Type B pancreatic cell (in vitro differentiated cells): ENCODE results near the gene UBE2E3. TPM values are rescaled to one million over a fixed set of nuclear protein-coding genes. Genes with fewer than 3 reads are reported as not detected.
"Not testable (repeated sequence)": the region's sequence is repeated elsewhere in the genome, so short reads cannot be mapped to it uniquely, and the experiment has no call there.

Experiments used
- DNase-seq: peaks from one replicate; pipeline ENCODE4 v3.0.0; 2021; ENCODE audit warnings: mixed read lengths; ENCODE audit not compliant: unreplicated experiment; ENCODE audit errors: extremely low spot score
- H3K27ac Mint-ChIP-seq: 2 replicates; pipeline ENCODE4 v1.8.0; 2021; ENCODE audit warnings: mild to moderate bottlenecking, mixed read lengths
- H3K27me3 Mint-ChIP-seq: 2 replicates; pipeline ENCODE4 v1.8.0; 2021; ENCODE audit warnings: mixed read lengths
- H3K36me3 Mint-ChIP-seq: 2 replicates; pipeline ENCODE4 v1.8.0; 2021; ENCODE audit warnings: mixed read lengths
- H3K4me1 Mint-ChIP-seq: one replicate; pipeline ENCODE4 v1.8.0; 2021; ENCODE audit warnings: mixed read lengths; ENCODE audit not compliant: unreplicated experiment
- H3K4me3 Mint-ChIP-seq: 2 replicates; pipeline ENCODE4 v1.8.0; 2021; ENCODE audit warnings: mild to moderate bottlenecking, mixed read lengths
- H3K9me3 Mint-ChIP-seq: 2 replicates; pipeline ENCODE4 v1.8.0; 2021; ENCODE audit warnings: mixed read lengths
- CTCF ChIP-seq: fragments of 200-600 bp; sonication (generic); conservative IDR thresholded peaks from 2 replicates; pipeline ENCODE4 v1.5.0; 2021; ENCODE audit warnings: antibody characterized with exemption, mild to moderate bottlenecking
- total RNA-seq: library from RNA; stranded (reverse); gene quantifications from 2 replicates; pipeline ENCODE4 v1.2.1, GENCODE V29; 2021; ENCODE audit warnings: low replicate concordance

The UBE2E3 gene
- total RNA-seq, 1 donor from 2014 or later, result 105 TPM

GRCh38 chr2:181076658-181077057 is 96.3 kb downstream of the UBE2E3 start:
- no peak for DNase-seq
- no peaks in the 10 kb centered on the region for H3K27me3 Mint-ChIP-seq
- no peak overlapping the region for H3K27ac Mint-ChIP-seq
- H3K9me3 Mint-ChIP-seq, result no peaks in the 10 kb centered on the region
- no peak overlapping the region for H3K4me3 Mint-ChIP-seq
- TF ChIP-seq CTCF, result no peak
- no peaks in the 10 kb centered on the region for H3K4me1 Mint-ChIP-seq
- H3K36me3 Mint-ChIP-seq, result no peaks in the 10 kb centered on the region

DNA sequence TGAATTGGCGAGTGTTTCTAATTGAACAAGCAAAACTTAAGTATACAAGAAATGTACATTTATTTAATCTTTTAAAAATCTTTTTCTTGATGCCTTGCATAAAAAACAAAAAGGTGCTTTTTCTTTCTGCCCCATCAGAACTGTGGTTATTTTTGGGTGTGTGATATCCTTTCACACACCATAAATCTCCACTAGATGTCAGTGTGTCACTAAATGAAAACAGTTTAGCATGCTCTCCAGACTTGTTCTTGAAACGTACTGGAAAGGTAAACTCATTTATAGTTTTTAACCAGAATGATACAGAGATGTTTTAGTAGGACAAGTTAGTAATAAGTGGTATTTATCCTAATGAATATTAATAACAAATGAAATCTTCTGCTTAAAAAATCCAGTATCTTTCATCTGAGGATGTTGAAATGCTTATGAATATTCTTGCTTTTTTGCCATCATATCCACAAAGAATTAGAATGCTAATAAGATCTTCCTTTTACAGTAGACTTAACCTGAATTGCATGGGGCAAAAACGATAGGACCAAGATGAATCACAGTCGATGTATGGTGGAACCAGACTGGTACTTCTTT is 96.8 kb downstream of the UBE2E3 start:
- Mint-ChIP-seq H3K4me3 (no peak overlapping the region), H3K36me3 (no peaks in the 10 kb centered on the region), H3K27ac (no peak overlapping the region), H3K27me3 (no peaks in the 10 kb centered on the region), H3K9me3 (no peaks in the 10 kb centered on the region), H3K4me1 (no peaks in the 10 kb centered on the region)
- no peak for DNase-seq
- peak; percentile 91 for TF ChIP-seq CTCF

DNA sequence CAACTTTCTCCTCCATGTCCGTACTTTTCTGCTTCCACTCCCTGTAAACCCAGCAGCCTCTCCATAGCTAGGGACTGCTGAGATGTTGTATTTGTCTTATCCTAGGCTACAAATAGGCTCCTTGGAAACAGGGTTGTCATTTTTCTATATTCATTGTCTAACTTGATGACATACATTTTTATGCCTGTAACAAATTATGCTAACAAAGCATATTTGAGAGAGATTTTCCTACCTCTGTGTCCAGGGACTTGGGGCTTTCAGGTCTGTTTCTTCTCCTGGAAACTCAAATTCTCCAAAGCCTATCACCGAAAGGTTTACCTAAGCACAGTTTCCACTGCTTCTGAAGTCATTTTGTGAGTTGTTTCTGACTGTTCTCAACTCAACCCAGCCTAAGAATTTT is 102.7 kb downstream of the UBE2E3 start:
- Mint-ChIP-seq H3K9me3 (no peaks in the 10 kb centered on the region), H3K27ac (no peak overlapping the region), H3K4me1 (no peaks in the 10 kb centered on the region), H3K4me3 (no peak overlapping the region), H3K36me3 (no peaks in the 10 kb centered on the region), H3K27me3 (no peaks in the 10 kb centered on the region)
- no peak for TF ChIP-seq CTCF
- DNase-seq, result no peak

GRCh38 chr2:181085734-181086133 is 105.3 kb downstream of the UBE2E3 start:
- Mint-ChIP-seq H3K4me3 (no peak overlapping the region), H3K27me3 (no peaks in the 10 kb centered on the region), H3K36me3 (no peaks in the 10 kb centered on the region), H3K4me1 (no peaks in the 10 kb centered on the region), H3K27ac (no peak overlapping the region), H3K9me3 (no peaks in the 10 kb centered on the region)
- TF ChIP-seq CTCF, result no peak
- DNase-seq, result no peak

DNA sequence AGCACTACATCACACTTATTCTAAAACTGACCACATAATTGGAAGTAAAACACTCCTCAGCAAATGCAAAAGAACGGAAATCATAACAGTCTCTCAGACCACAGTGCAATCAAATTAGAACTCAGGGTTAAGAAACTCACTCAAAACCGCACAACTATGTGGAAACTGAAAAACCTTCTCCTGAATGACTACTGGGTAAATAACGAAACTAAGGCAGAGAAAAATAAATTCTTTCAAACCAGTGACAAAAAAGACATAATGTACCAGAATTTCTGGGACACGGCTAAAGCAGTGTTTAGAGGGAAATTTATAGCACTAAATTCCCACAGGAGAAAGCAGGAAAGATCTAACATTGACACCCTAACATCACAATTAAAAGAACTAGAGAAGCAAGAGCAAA is 111.5 kb downstream of the UBE2E3 start:
- H3K27me3 Mint-ChIP-seq, H3K27ac Mint-ChIP-seq, H3K4me3 Mint-ChIP-seq, H3K36me3 Mint-ChIP-seq, DNase-seq, H3K9me3 Mint-ChIP-seq, H3K4me1 Mint-ChIP-seq: not testable (repeated sequence)

- no peak for DNase-seq
- H3K4me1 Mint-ChIP-seq, result no peaks in the 10 kb centered on the region
- H3K36me3 Mint-ChIP-seq, result no peaks in the 10 kb centered on the region
- H3K9me3 Mint-ChIP-seq, result peaks cover 6% of the 10 kb centered on the region
- H3K4me3 Mint-ChIP-seq, result no peak overlapping the region
- no peak overlapping the region for H3K27ac Mint-ChIP-seq
- no peak for TF ChIP-seq CTCF
- H3K27me3 Mint-ChIP-seq, result no peaks in the 10 kb centered on the region
Observed at GRCh38 chr2:181095486-181095885, 115.1 kb downstream of the UBE2E3 start.
